Measurements from ENCODE around the gene FNDC3B.

DNA sequence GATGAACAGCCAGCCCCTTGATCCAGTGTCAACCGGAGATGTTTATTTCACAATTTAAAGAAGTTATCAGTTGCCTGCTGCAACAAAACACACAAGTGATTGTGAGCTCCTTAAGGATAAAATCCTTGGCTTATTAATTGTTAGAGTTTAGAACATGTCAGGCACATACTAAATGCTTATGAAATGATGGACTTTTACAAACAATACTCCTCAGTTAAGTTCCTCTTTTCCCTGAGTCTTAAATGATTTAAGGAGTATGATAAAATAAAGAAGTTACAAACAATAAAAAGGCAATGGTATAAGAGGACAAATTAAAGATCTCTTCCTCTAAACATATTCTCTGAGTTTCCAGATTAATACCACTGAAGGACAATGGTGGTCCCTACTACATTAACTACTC is 403.2 kb downstream of the FNDC3B start:
- TF ChIP-seq, protein P1, sequence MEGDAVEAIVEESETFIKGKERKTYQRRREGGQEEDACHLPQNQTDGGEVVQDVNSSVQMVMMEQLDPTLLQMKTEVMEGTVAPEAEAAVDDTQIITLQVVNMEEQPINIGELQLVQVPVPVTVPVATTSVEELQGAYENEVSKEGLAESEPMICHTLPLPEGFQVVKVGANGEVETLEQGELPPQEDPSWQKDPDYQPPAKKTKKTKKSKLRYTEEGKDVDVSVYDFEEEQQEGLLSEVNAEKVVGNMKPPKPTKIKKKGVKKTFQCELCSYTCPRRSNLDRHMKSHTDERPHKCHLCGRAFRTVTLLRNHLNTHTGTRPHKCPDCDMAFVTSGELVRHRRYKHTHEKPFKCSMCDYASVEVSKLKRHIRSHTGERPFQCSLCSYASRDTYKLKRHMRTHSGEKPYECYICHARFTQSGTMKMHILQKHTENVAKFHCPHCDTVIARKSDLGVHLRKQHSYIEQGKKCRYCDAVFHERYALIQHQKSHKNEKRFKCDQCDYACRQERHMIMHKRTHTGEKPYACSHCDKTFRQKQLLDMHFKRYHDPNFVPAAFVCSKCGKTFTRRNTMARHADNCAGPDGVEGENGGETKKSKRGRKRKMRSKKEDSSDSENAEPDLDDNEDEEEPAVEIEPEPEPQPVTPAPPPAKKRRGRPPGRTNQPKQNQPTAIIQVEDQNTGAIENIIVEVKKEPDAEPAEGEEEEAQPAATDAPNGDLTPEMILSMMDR (IDR thresholded peaks at IDR 0.05), result no peak
- TF ChIP-seq, protein P2, sequence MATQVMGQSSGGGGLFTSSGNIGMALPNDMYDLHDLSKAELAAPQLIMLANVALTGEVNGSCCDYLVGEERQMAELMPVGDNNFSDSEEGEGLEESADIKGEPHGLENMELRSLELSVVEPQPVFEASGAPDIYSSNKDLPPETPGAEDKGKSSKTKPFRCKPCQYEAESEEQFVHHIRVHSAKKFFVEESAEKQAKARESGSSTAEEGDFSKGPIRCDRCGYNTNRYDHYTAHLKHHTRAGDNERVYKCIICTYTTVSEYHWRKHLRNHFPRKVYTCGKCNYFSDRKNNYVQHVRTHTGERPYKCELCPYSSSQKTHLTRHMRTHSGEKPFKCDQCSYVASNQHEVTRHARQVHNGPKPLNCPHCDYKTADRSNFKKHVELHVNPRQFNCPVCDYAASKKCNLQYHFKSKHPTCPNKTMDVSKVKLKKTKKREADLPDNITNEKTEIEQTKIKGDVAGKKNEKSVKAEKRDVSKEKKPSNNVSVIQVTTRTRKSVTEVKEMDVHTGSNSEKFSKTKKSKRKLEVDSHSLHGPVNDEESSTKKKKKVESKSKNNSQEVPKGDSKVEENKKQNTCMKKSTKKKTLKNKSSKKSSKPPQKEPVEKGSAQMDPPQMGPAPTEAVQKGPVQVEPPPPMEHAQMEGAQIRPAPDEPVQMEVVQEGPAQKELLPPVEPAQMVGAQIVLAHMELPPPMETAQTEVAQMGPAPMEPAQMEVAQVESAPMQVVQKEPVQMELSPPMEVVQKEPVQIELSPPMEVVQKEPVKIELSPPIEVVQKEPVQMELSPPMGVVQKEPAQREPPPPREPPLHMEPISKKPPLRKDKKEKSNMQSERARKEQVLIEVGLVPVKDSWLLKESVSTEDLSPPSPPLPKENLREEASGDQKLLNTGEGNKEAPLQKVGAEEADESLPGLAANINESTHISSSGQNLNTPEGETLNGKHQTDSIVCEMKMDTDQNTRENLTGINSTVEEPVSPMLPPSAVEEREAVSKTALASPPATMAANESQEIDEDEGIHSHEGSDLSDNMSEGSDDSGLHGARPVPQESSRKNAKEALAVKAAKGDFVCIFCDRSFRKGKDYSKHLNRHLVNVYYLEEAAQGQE (IDR thresholded peaks at IDR 0.05; ENCODE audit: insufficient read depth in 1 of 2, low read depth in 2 of 2, low read length in 1 of 2), result no peak
- no peak for TF ChIP-seq POLR2AphosphoS5 (IDR thresholded peaks at IDR 0.05; ENCODE audit: low read depth, low read length)
- TF ChIP-seq SIN3A (IDR thresholded peaks at IDR 0.05; ENCODE audit: borderline replicate concordance, insufficient read depth, low read depth, low read length), result no peak
- TF ChIP-seq TCF7L2 (IDR thresholded peaks at IDR 0.05; ENCODE audit: low read depth, low read length), result no peak
